ENCODE data around the gene HUWE1.
"Not testable (repeated sequence)": the region's sequence is repeated elsewhere in the genome, so short reads cannot be mapped to it uniquely, and the experiment has no call there.

HUWE1 gene

DNA sequence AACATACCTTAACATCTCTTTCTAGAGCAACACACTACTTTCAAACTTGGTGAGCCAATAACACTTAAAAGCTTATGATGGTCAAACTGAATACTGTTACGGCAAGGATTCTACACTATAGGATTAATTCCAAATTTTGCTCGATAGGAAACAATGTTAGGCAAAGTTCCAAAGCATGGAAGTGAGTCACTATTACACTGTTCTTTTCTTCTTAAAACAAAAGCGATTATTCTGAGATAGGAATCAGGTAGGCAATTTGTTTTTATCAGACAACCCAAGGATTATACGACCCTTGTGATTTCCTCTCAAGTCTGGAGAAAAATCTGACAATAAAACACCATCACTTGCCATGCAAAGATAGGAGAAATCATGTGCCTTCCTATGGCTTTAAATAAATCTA, 81.5 kb downstream of the HUWE1 start:
- DNase-seq: no peak

DNA sequence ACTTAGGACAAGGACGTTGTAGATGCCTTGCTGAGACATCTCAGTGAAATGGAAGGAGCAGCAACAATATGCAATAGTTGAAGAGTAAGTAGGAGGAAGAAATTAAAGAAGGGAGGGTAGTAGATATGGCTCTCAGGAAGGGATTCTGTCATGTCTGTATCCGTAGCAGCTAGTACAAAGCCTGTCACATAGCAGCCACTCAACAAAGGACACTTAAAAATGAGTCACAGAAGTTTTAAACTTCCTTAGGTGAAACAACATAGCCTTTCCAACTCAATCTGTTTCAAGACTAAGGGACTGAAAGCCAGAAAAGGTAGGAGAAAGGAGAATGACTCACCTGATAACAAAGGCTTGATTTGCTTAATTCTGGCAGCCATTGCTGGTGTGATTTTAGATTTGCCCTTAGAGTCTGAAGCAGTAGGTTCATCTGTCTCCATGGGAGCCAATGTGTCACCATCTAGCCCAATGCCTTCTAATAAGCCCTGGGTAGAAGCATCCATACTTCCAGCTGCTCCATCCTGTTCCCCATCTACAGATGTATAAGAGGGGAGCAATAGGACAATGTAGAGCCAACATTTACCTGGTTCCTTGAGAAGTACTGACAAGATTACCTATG, 86.6 kb downstream of the HUWE1 start:
- DNase-seq: no peak

DNA sequence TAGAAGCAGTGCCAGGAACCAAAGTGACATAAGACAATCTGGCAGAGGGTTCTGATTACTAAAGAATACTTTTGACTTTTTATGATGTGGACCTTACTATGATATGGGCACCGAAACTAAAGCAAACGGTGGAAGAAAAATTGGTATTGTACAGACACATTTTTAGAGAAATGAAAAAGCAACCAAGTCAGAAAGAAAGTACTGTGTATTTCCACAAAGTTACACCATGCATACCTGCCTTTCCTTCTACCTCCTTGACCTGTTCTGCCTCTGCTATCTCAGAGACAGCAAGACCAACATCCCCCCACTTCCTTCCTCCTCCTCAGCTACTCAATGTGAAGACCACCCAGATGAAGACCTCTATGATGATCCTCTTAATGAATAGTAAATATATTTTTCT, 88.3 kb downstream of the HUWE1 start:
- DNase-seq: no peak

- DNase-seq: no peak
Measured at GRCh38 chrX:53595266-53595810, 91.2 kb downstream of the HUWE1 start.

DNA sequence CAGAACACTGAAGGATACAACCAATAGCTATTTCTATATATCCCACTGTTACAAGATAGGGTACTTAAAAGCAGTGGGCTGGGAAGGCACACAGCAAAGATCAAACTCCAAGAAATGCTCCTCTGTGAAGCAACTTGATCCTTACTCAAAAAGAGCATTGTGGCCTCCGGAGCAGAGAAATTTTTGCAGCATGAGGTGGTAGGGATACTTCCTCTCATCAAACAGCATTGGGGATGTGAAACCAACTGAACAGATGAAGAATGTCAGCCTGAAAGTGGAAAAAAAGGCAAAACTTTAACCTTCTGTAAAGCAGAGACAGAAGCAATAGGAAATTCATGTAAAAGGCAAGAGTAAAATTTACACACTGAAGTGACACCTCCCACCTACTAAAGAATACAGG, 92.2 kb downstream of the HUWE1 start:
- DNase-seq: no peak

DNA sequence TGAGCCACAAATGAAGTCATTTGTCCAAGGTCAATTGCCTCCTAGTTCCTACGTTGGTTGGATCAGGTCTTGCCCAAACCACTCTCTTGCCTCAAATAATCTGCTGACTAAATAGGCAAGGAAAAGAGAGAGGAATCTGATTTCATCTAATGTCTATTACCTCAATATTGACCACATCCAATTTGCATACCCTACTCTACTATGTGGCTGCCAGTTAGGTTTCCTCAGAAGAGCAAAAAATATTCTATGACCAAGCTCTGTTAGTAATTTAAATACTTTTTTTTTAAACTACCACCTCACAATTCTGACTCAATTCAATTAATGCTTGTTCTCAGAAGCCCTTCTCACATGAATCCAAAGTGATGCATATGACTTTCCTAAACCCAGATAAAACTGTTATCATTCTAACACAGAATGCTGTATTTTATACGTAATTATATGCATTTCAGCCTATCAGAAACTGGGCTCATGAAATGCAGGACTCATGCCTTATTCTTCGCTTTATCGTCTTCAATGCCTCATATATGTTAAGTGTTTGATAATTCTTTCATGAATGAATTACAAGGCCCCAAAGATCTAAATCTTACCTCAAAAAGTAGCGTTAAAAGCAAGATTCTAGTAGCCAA, 98.6 kb downstream of the HUWE1 start:
- peak; percentile 28 for DNase-seq

DNA sequence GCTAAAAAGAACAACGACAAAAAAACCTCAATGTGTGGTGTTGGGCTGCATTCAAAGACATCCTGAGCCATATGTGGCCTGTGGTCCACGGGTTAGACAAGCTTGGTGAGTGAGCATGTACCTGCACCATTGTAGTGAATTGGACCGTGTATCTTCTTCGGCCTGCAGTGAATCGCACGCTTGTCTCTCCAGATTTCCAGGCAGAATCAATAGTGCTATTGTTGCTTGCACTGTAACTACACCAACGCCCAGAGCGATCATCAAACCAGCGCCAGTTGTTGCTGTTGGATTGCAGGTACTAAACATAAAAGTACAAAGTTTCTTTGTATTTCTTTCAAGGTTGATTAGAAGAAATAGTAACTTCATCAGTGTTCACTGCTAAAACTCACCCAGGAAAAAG, 101.6 kb downstream of the HUWE1 start:
- no peak for DNase-seq

DNA sequence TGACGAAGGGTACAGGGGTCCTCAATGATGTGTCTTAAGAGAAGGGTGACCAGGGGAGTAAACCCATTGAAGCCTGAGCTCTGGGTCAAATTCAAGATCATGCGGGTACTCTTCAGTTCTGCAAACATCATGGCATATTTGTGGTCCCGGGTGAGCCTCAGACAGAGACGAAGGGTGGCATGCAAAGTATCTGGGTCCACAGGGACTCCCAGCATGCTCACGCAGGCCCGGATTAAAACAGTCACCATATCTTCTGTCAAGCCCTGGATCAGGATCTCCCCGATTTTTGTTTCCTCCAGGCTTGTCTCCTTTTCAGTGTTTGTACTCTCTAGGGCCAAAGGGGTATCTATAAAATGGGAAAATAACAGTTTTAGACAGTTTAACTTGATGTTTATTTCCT, 102.9 kb downstream of the HUWE1 start:
- no peak for DNase-seq

DNA sequence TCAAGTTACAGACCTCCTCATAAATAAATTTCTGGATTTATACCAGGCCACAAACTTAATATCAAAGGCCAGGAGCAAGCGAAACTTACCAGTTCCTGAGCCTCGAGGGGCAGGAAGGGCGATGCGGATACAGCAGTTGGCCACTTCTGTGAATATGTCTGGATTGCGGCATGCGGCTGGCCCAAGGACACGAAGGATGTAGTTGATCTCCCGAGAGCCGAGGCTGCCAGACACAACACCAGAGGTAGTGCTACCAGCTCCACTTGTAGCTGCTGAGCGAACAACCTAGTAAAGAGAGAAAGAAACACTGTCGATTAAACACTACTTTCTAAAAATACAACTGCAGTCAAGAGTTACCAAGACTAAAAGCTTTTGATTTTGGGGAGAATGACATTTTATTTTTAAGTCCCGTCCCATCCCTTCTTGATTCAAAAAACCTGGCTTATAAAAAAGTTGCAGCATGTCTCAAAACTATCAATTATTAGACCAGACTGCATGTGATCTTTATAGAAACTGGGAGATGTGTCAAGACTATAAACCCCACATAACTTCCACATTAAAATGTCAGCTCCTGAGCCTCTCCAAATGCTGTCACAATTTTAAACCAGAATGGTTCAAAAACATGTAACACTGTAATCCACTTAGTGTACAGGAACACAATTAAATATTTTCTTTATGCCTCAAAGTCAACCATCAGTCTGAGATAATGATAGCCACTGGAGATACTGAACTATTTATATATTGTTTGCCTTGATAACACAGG, 105.6 kb downstream of the HUWE1 start:
- no peak for DNase-seq

GRCh38 chrX:53571494-53571893, 115.0 kb downstream of the HUWE1 start:
- no peak for DNase-seq

- DNase-seq: no peak
Measured at GRCh38 chrX:53563324-53563723, 123.2 kb downstream of the HUWE1 start.

DNA sequence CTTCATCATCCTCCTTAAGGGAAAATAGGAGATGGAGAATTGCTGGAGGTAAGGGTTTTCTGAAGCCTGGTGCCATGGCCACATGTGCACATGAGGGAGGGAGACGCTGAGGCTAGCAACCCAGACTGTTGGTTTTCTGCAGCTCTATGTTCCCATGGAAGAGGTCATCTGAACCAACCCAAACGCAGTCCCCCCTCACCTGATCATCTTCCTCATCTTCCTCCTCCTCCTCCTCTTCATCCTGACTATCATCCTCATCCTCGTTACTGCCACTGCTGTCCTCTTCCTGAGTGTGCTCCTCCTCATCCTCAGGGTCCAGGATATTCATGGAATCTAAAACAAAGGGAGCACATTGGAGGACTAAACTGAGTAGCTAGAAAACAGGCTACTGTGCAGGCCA, 124.6 kb downstream of the HUWE1 start:
- DNase-seq: no peak

GRCh38 chrX:53558646-53559045, 127.9 kb downstream of the HUWE1 start:
- no peak for DNase-seq

GRCh38 chrX:53556868-53557267, 129.7 kb downstream of the HUWE1 start:
- no peak for DNase-seq

DNA sequence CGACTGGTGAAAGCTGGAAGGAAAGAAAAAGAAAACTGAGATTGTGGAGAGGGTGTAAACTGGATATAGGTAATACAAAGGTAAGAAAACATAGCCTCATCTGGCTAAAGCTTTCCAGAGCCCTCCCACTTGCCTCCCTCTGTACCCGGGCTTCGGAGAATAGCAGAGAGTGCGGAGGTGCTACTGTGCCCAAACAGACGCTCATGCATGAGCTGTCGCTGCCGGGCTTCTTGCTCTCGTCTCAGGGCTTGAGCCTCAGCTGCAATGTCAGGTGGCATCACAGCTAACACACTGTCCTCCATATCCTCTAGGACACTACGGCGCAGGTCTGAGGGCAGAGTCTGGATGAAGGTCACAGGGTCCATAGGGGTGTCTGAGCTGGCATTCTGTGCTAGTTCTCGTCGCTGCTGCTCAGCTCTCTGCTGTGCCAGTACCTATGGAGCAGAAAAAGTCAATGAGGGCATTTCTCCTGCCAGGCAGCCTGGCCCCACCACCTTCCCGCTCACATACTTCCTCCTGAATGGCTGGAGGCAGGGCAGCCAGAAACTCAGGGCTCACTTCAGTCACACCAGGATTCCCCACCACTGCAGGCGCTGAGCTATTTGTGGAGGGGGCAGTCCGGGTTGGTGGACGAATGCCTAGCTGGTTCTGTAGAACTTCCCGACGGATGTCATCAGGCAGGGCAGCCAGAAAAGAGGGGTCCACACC, 135.6 kb downstream of the HUWE1 start:
- DNase-seq: no peak

DNA sequence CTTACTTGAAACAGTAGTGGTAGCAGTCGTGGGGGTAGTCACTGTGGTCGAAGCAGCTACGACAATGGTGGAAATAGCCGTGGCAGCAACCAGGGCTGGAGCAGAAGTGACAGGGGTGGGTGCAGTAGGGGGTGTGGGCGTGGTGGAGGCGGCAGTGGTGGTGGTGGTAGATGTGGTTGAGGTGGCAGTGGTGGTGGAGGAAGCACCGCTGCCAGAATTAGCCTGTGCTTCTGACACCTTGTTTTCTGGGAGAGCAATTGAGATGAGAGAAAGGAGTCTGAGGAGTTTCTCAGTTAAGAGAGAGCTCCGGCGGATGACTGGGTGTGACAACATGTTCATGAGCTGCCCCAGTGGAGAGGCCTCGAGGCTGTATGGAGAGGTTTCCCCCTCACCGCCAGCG, 138.9 kb downstream of the HUWE1 start:
- DNase-seq: peak; percentile 10

DNA sequence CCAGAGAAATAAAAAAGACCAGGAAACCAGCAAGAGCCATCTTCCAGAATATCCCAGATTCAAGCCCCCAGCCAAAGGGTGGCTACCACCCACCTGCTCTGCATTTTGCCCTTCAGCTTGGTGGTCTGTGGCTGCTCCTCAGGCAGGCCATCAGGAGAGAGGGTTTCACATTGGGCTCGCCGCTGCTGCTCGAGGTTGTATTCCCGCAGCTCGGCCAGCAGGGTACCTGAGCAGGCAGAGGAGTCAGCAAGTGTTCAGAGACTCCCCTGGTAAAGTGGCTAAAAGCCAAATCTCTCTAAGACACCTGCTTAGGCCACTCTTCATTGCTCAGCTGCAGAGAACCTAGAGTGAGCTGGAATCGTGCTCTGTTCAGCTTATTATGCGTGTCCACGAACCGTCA, 141.6 kb downstream of the HUWE1 start:
- no peak for DNase-seq

DNA sequence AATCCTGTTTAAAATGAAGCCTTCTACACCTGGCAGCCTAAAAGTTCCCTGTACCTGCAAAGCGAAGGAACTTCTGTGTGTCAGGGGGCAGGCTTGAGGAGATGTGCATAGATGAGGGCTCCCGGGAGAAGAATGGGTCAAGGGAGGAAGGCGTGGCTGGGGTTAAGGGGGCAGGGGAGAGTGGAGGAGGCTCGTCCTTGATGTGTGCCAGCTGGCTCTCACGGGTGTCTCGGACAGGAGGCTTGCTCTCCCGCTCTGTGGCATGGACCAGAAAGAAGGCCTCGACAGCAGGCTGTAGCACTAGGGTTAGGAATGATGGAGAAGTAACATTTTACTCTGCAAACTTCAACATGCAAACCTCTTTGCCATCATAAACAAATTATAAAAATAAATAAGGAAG, 147.7 kb downstream of the HUWE1 start:
- no peak for DNase-seq

GRCh38 chrX:53531255-53531966, 155.1 kb downstream of the HUWE1 start:
- DNase-seq: not testable (repeated sequence)

- DNase-seq: no peak
Measured at GRCh38 chrX:53526999-53527398, 159.5 kb downstream of the HUWE1 start.

GRCh38 chrX:53511322-53511721, 175.2 kb downstream of the HUWE1 start:
- no peak for DNase-seq

- not testable (repeated sequence) for DNase-seq
Measured at GRCh38 chrX:53504035-53504434, 182.5 kb downstream of the HUWE1 start.

- no peak for DNase-seq
Measured at GRCh38 chrX:53494436-53494835, 192.1 kb downstream of the HUWE1 start.
